NCI-H187 treated with DMSO at 0.1 percent for 48 hours (cell line): ENCODE results near the gene SCUBE3.

Source experiments
- DNase-seq: peaks from one replicate; lab custom pipeline; 2025; lab: John Stamatoyannopoulos, UW

The SCUBE3 gene

DNA sequence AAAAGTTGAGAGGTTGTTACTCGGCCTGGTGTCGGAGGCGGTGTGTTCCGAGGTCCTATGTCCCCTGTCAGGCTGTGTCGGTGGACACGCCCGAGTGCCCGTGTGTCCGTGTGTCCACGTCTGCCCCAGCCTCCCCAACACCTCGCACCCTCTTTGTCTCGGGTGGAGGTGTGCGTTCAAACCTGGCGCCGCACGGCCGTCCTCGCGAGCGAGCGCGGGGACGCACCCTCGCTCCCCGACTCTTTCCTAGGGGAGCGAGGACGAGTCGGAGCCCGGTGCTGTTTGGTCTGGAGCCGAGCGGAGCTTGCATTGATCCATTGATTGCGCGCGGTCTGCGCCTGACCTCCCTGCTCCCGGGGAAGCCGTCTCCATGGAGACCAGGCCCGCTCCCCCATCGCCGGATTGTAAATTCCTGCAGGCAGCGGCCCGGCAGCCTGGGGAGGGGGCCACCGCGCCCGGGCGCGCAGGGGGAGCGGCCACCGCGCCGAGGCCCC is 411 bp upstream of the SCUBE3 start:
- no peak for DNase-seq

GRCh38 chr6:35214869-35215664 is 1.3 kb downstream of the SCUBE3 start:
- no peak for DNase-seq

DNA sequence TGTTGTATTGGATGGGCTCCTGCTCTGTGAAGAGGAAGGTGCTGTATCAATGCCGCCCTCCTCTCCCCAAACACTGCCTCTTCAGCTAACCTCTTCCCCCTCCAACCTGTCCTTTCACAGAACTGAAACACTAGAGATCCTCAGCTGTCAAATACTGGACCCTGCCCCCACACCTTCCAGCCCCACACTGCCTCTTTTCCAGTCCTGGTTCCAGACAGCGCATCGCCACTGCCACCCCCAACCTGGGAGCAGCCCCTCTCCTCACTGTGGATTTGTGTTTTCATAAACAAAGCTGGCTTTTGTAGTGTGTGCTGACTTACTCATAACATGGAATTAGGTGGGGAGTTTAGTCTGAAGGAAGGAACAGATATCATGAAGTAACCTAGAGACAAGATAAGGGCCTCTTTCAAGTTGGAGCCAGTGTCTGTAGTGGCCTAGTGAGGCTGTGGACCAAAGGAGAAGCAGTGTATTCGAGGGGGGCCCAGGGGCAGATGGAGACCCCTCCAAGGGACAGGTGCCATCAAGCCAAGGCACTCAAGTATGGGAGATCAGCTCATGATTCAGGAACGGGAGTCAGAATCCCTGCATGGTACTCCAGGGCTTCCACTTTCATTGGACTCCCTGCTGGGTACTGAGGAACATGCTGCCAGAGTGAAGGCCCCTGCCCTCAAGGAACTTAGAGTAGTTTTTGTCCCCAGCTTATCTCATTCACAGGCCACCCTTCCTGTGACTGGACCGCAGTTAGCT is 2.1 kb downstream of the SCUBE3 start:
- no peak for DNase-seq

- DNase-seq, result no peak
Observed at GRCh38 chr6:35216412-35216732, 2.6 kb downstream of the SCUBE3 start.

DNA sequence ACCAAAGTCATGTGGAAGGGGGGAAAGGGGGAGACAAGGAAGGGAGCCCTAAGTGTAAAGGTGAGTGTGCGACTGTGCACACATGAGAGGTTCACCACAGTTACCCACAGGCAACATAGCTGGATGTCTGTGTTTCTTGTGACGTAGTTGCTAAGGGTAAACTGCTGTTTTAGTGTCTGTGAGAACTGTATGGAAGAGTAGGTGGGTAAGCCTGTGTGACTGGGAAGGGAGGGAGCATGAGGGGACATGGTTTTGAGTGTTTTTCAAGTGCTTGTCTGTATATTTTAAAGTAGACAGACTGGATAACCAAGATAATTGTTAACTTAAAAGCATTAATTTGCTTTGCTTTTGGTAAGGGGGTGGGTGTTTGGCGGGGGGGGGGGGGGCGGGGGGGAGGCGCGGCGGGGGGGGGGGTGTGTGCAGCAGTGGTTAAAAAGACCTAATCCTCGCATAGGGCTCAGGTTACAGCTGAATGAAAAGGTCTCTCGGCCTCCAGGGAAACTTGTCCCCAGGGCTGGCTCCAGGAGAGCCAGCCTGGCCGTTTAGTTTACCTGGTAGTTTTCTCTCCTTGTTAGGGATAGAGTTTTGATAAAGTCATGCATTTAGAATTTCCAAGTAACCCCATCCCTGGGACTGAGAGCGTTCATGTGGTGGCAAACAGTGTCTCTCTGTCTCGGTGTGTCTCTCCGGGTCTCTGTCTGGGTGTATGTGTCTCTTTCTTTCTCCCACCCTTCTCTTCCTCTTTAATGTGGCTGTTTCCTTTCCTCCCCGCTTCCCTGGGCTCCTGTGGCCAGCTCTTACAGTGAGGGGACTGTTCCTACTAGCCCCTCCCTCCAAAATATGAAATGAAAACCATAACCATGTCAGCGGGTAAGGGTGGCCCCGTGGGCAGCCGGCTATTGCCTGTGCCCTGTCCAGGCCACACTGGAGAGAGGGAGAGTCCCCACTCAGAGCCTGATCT is 3.4 kb downstream of the SCUBE3 start:
- no peak for DNase-seq

DNA sequence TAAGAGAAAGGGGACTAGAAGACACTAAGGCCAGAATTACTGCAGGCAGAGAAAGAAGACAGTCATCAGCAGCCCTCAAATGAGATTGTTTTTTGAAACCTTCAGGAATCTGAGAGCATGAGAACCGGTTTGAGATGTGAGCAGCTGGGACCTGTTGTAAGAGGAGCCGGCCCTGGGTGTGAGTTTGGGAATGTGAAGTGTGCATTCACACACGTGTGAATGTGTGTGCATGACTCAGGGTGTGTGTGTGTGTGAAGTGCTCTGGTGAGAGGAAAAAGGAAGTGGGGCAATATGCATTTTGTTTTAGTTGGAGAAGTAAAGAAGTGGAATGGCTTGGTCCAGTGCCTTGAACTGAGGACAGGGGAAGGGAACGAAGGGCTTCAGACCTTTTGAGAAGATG is 4.3 kb downstream of the SCUBE3 start:
- no peak for DNase-seq

- no peak for DNase-seq
Observed at GRCh38 chr6:35218456-35218855, 4.7 kb downstream of the SCUBE3 start.

GRCh38 chr6:35219683-35220326 is 6.0 kb downstream of the SCUBE3 start:
- no peak for DNase-seq

- no peak for DNase-seq
Observed at GRCh38 chr6:35220711-35221110, 7.0 kb downstream of the SCUBE3 start.

- DNase-seq, result no peak
Observed at GRCh38 chr6:35223396-35223795, 9.6 kb downstream of the SCUBE3 start.

DNA sequence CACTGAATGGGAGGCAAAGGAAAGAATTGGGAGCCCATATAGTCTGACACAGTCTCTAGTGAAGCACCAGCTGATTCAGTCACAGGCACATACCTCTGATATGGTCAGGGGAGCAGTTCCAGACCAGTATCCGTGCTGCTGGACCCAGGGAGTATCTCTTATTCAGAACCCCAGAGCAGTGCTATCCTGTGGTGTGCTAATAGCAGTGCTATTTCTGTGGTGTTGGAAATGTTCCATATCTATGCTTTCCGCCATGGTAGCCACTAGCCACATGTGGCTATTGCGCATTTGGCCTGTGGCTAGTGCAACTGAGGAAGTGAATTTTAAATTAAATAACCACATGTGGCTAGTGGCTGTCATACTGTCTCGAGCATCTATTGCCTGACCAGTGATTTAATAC is 11.0 kb downstream of the SCUBE3 start:
- DNase-seq, result no peak

DNA sequence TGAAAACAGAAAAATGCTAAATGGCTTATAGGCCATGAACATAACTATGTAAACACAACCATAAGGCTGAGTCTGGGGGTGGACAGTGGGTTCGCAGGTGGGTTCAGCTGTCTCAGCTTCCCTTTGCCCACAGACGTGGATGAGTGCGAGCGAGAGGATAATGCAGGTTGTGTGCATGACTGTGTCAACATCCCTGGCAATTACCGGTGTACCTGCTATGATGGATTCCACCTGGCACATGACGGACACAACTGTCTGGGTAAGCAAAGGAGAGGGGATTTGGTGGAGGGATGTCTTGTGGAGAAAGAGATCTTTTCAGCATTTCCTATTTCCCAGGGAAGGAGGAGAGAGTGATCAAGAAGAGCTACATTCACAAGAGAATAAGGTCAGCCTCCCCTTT is 14.7 kb downstream of the SCUBE3 start:
- no peak for DNase-seq

- DNase-seq, result no peak
Observed at GRCh38 chr6:35229304-35229703, 15.5 kb downstream of the SCUBE3 start.

DNA sequence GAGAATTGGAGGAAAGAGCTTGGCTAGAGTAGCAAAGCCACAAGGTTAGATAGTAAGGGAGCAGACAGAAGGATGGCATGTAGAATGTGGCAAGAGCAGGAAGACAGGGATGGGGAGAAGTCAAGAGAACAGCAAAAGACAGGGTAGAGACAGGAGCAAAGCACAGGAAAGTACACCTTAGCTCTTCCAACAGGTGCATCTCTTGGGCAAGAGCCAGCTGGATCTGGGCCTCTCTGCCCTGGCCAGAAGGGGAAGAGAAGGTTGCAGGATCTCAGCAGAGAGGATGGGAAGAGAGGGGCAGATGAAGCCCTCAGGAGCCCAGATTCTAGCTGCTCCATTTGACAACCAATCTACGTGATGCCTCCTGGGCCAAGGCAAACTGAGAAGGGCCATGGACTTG is 16.7 kb downstream of the SCUBE3 start:
- DNase-seq, result no peak

DNA sequence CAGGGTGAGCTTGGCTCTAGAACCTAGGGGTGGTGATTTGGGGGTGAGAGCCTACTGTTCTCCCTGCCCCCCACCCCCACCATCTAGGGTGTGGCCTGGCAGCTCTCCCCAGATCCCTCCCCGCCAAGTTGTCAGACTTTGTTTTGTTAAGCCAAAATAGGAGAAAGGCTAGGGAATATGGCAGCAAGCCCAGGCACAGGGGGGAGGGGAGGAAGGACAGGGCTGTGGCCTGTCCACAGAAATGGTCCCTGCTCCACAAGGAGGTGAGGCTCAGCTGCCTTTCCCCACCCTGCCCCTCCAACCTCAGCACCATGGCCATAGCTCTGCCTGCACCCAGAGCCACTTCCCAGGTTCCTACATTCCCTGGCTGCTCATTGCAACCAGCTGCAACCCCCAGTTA is 17.2 kb downstream of the SCUBE3 start:
- DNase-seq, result no peak

- DNase-seq, result no peak
Observed at GRCh38 chr6:35231563-35231962, 17.8 kb downstream of the SCUBE3 start.

DNA sequence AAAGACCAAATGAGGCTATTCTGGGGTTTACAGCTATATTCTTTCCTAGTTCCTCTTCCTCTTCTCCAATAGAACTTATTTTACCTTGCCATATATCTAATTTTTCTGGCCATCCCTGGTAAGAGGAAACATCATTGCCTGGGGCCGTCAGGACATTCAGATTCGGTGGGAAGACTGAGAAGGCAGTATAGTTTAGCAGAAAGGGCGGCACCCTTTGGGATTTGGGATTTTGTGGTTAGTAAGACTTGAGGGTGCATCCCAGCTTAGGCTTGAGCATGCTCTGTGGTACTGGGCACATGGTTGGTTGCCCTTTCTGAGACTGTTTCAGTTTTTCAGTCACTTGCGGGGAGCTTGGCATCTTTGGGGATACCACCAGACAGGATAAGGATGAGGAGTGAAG is 21.1 kb downstream of the SCUBE3 start:
- no peak for DNase-seq

- DNase-seq, result no peak
Observed at GRCh38 chr6:35236223-35236622, 22.5 kb downstream of the SCUBE3 start.

DNA sequence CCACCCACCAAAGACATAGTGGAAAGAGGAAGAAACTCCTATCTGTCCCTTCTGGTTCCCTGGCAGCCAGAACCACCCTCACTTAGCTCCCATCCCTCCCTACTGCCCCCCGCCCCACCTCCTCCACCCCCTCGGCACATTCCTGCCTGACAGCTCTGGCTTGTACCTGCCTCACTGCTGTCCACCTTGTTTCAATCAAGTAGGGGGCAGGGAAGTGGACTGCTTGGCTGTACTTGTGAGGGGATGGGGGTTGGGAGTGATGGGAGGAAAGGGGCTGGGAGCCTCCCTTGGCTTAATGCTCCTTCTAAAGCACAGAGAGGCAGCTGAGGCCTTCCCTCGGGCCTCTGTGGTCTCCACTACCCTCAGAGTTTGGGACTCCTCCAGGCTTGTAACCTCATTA is 23.7 kb downstream of the SCUBE3 start:
- DNase-seq, result no peak

- DNase-seq, result no peak
Observed at GRCh38 chr6:35238843-35239289, 25.1 kb downstream of the SCUBE3 start.

- no peak for DNase-seq
Observed at GRCh38 chr6:35239581-35239980, 25.8 kb downstream of the SCUBE3 start.
